Neuronal stem cell (in vitro differentiated cells): Measurements from ENCODE around the gene HSP90AB1.

ENCODE experiments used
- DNase-seq: peaks from one replicate; pipeline ENCODE4 v3.0.0-alpha.2; 2013; ENCODE audit warnings: low spot score
- H2AFZ ChIP-seq: one replicate; pipeline ENCODE4 v1.6.1; 2013; ENCODE audit warnings: mild to moderate bottlenecking, low read length, inconsistent platforms
- H2AK5ac ChIP-seq: 2 replicates; pipeline ENCODE4 v1.6.1; 2013; ENCODE audit warnings: low read depth, mild to moderate bottlenecking, inconsistent platforms, low read length, moderate library complexity, mixed read lengths
- H2BK120ac ChIP-seq: 2 replicates; pipeline ENCODE4 v1.6.1; 2013; ENCODE audit warnings: low read depth, mild to moderate bottlenecking, inconsistent platforms, low read length, moderate library complexity, mixed read lengths
- H2BK12ac ChIP-seq: one replicate; pipeline ENCODE4 v1.6.1; 2013; ENCODE audit warnings: low read length, inconsistent platforms
- H2BK15ac ChIP-seq: 2 replicates; pipeline ENCODE4 v1.6.1; 2013; ENCODE audit warnings: mild to moderate bottlenecking, low read length, inconsistent platforms, mixed read lengths
- H2BK5ac ChIP-seq: one replicate; pipeline ENCODE4 v1.6.1; 2013; ENCODE audit warnings: inconsistent platforms, mild to moderate bottlenecking, low read length, moderate library complexity
- H3K14ac ChIP-seq: one replicate; pipeline ENCODE4 v1.6.1; 2013; ENCODE audit warnings: low read length, inconsistent platforms
- H3K18ac ChIP-seq: 2 replicates; pipeline ENCODE4 v1.6.1; 2013; ENCODE audit warnings: low read length, inconsistent platforms
- H3K23ac ChIP-seq: 2 replicates; pipeline ENCODE4 v1.6.1; 2013; ENCODE audit warnings: low read depth, mild to moderate bottlenecking, mixed read lengths, low read length, inconsistent platforms; ENCODE audit not compliant: poor library complexity
- H3K27ac ChIP-seq: replicated peaks from 3 replicates; pipeline ENCODE4 v1.5.1; 2013; ENCODE audit warnings: low read length, inconsistent platforms
- H3K27me3 ChIP-seq, 3 experiments: 2 replicates each; pipeline ENCODE4 v1.6.1; 2013; ENCODE audit warnings: low read length in 3 of 3, mild to moderate bottlenecking in 2 of 3, inconsistent platforms in 1 of 3, low read depth in 1 of 3, mixed read lengths in 1 of 3, moderate library complexity in 1 of 3; ENCODE audit not compliant: control insufficient read depth in 3 of 3, insufficient read depth in 3 of 3
- H3K36me3 ChIP-seq, 2 donors: replicated peaks in 1 of 2; 2 replicates each; pipeline ENCODE4 v1.6.1; 2013; ENCODE audit warnings: low read length in 2 of 2; ENCODE audit not compliant: control insufficient read depth in 2 of 2, insufficient read depth in 2 of 2
- H3K4ac ChIP-seq: 2 replicates; pipeline ENCODE4 v1.6.1; 2013; ENCODE audit warnings: inconsistent platforms, mild to moderate bottlenecking, low read length, moderate library complexity
- H3K4me1 ChIP-seq, 2 donors: 1 replicate in 1 of 2; 2 replicates in 1 of 2; pipeline ENCODE4 v1.6.1; 2013; ENCODE audit warnings: low read length in 2 of 2, low read depth in 1 of 2; ENCODE audit not compliant: control insufficient read depth in 2 of 2, insufficient read depth in 1 of 2
- H3K4me2 ChIP-seq: one replicate; pipeline ENCODE4 v1.6.1; 2013; ENCODE audit warnings: mild to moderate bottlenecking, low read length, inconsistent platforms; ENCODE audit not compliant: insufficient read depth, poor library complexity, severe bottlenecking
- H3K4me3 ChIP-seq, 2 donors: 2 replicates each; pipeline ENCODE4 v1.5.1; 2013; ENCODE audit warnings: low read length in 2 of 2, mild to moderate bottlenecking in 2 of 2, inconsistent platforms in 1 of 2, moderate library complexity in 1 of 2
- H3K79me1 ChIP-seq: one replicate; pipeline ENCODE4 v1.6.1; 2013; ENCODE audit warnings: low read depth, mild to moderate bottlenecking, inconsistent platforms, low read length, moderate library complexity
- H3K9ac ChIP-seq: one replicate; pipeline ENCODE4 v1.6.1; 2013; ENCODE audit warnings: mild to moderate bottlenecking, low read depth, low read length, inconsistent platforms; ENCODE audit not compliant: poor library complexity
- H3K9me3 ChIP-seq, 2 donors: replicated peaks in 1 of 2; 2 replicates each; pipeline versions ENCODE3 to v1.6.1; 2013; ENCODE audit warnings: low read length in 2 of 2, mild to moderate bottlenecking in 2 of 2, inconsistent platforms in 1 of 2, low read depth in 1 of 2, mixed read lengths in 1 of 2, moderate library complexity in 1 of 2; ENCODE audit not compliant: control insufficient read depth in 2 of 2, insufficient read depth in 1 of 2
- H4K8ac ChIP-seq: one replicate; pipeline ENCODE4 v1.6.1; 2013; ENCODE audit warnings: low read depth, mild to moderate bottlenecking, inconsistent platforms, low read length, moderate library complexity
- H4K91ac ChIP-seq: one replicate; pipeline ENCODE4 v1.6.1; 2013; ENCODE audit warnings: low read length, low read depth, mild to moderate bottlenecking, inconsistent platforms; ENCODE audit not compliant: poor library complexity
- WGBS, 2 donors: extraction: QIAGEN DNeasy Blood & Tissue Kit; methylation state at CpG; one replicate each; pipeline ENCODE4 v1.1.7; 2013; ENCODE audit warnings: missing lambda C conversion rate in 2 of 2, mixed read lengths in 1 of 2; ENCODE audit not compliant: insufficient read length in 2 of 2, insufficient replicate concordance in 1 of 2; ENCODE audit errors: extremely low coverage in 2 of 2; 5-methylcytosine and 5-hydroxymethylcytosine counted together

Gene HSP90AB1

DNA sequence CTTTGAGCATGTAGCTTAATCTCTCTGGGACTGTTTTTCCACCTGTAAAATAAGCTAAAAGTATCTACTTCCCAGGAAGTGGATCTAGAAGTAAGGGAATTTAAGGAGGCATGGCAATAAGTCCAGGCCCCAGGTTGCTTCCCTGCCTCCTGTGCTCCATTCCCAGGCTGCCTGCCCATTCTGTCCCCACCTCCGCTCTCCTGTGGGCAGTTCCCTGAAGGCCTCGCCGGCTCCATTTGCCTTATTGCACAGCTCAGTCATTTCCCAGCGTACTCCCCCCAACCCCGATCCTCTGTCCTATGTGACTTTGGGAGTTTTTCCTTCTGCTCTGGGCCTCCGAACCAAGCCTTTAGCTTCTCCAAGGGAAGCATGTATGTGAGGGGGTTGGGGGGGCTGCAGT, 18.9 kb upstream of the HSP90AB1 start:
- Histone ChIP-seq H2BK12ac (no peak overlapping the region), H3K9ac (no peak overlapping the region), H2AFZ (no peak overlapping the region), H4K8ac (no peak overlapping the region), H3K4me3 (no peak overlapping the region), H3K27ac (no peak overlapping the region), H3K9me3 (no peaks in the 10 kb centered on the region), H2BK120ac (no peak overlapping the region), H2AK5ac (no peak overlapping the region), H3K4me1 (peaks cover 30% of the 10 kb centered on the region in 2 donors), H3K23ac (no peak overlapping the region), H4K91ac (no peak overlapping the region), H2BK5ac (no peak overlapping the region), H3K4ac (no peak overlapping the region), H3K27me3 (peaks cover 0 to 2% (median 0%) of the 10 kb centered on the region in 3 experiments), H3K14ac (no peak overlapping the region), H3K79me1 (peaks cover 9% of the 10 kb centered on the region), H3K18ac (no peak overlapping the region), H3K4me2 (no peak overlapping the region), H2BK15ac (no peak overlapping the region), H3K36me3 (peaks cover 13 to 51% of the 10 kb centered on the region in 2 donors)
- no peak for DNase-seq
- no CpG with 5 or more reads among the region's 6 CpGs for WGBS, 2 donors

DNA sequence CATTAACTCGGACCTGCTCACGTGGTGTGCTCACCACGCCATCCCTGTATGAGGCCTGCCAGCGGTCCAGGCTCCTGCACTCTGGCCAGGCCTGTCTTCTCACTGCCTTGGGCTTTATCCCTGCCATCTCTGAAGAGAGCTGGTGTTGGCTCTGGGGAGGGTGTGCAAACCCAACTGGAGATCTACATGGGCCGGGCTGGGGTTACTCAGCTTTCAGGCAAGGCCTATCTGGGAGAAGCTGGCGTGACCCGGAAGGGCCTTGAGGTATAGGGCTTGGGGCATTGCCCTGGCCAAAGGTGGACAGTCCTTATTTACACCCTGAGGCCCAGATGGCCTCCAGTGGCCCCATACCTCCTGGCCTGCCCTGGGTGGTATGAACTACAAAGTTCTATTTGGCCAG, 18.5 kb upstream of the HSP90AB1 start:
- Histone ChIP-seq H3K36me3 (peaks cover 16 to 55% of the 10 kb centered on the region in 2 donors), H3K9me3 (no peaks in the 10 kb centered on the region), H3K27me3 (peaks cover 0 to 2% (median 0%) of the 10 kb centered on the region in 3 experiments), H3K14ac (no peak overlapping the region), H3K4me3 (no peak overlapping the region), H4K91ac (no peak overlapping the region), H3K79me1 (peaks cover 9% of the 10 kb centered on the region), H2BK12ac (no peak overlapping the region), H3K4me1 (peaks cover 30% of the 10 kb centered on the region in 2 donors), H2AK5ac (no peak overlapping the region), H3K18ac (no peak overlapping the region), H4K8ac (no peak overlapping the region), H3K27ac (no peak overlapping the region), H3K9ac (no peak overlapping the region), H3K23ac (no peak overlapping the region), H2BK120ac (no peak overlapping the region), H2AFZ (no peak overlapping the region), H3K4ac (no peak overlapping the region), H3K4me2 (no peak overlapping the region), H2BK15ac (no peak overlapping the region), H2BK5ac (no peak overlapping the region)
- WGBS, 2 donors: no CpG with 5 or more reads among the region's 7 CpGs
- DNase-seq: no peak

DNA sequence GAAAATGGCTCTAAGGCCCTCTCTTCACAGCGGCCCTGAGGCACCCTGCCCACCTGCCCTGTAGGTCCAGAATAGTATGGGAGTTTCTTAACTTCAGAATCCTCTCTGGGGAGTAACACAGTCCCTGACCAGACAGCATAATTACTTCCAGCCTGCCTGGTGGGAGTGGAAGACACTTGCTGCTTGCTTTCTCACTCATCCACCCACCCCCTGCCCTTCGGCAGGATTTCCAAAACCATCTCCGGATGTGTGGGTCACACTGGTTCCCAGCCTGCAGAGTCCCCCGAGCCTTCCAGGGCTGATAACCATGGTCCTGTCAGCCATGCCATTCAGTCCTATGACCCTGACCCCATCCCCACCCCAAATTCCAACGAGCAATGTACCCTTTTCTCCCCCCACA, 18.1 kb upstream of the HSP90AB1 start:
- Histone ChIP-seq H2AK5ac (no peak overlapping the region), H3K27ac (no peak overlapping the region), H3K36me3 (peaks cover 19 to 59% of the 10 kb centered on the region in 2 donors), H3K4me3 (no peak overlapping the region), H3K4ac (no peak overlapping the region), H2BK12ac (no peak overlapping the region), H3K9ac (no peak overlapping the region), H3K9me3 (no peaks in the 10 kb centered on the region), H3K14ac (no peak overlapping the region), H2BK5ac (no peak overlapping the region), H3K18ac (no peak overlapping the region), H3K27me3 (peaks cover 0 to 2% (median 0%) of the 10 kb centered on the region in 3 experiments), H2BK120ac (no peak overlapping the region), H3K4me1 (peaks cover 30% of the 10 kb centered on the region in 2 donors), H2AFZ (no peak overlapping the region), H2BK15ac (no peak overlapping the region), H3K4me2 (no peak overlapping the region), H4K91ac (no peak overlapping the region), H3K23ac (no peak overlapping the region), H3K79me1 (peaks cover 9% of the 10 kb centered on the region), H4K8ac (no peak overlapping the region)
- WGBS, 2 donors: no CpG with 5 or more reads among the region's 5 CpGs
- no peak for DNase-seq

DNA sequence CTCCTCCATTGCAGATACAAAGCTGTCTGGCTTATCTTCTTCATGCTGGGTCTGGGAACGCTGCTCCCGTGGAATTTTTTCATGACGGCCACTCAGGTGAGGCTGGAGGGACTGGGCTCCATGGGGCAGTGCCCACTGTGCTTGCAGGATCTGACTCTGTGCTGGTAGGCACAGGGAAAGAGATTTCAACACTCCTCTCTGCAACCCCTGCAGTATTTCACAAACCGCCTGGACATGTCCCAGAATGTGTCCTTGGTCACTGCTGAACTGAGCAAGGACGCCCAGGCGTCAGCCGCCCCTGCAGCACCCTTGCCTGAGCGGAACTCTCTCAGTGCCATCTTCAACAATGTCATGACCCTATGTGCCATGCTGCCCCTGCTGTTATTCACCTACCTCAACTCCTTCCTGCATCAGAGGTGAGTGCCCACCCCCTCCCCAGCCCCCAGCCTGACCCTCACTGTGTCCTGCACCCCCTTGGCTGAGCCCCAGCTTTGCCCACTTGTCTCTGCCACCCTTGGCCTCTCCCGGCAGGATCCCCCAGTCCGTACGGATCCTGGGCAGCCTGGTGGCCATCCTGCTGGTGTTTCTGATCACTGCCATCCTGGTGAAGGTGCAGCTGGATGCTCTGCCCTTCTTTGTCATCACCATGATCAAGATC, 17.4 kb upstream of the HSP90AB1 start:
- Histone ChIP-seq H2BK5ac (no peak overlapping the region), H3K4me1 (peaks cover 27% of the 10 kb centered on the region in 2 donors)
- WGBS, 2 donors: no CpG with 5 or more reads among the region's 11 CpGs

More for the DNA sequence above, 17.4 kb upstream of the HSP90AB1 start:
- H3K4me3 ChIP-seq: no peak overlapping the region
- no peak overlapping the region for H3K27ac ChIP-seq
- no peak overlapping the region for H3K4me2 ChIP-seq
- H3K14ac ChIP-seq: no peak overlapping the region
- no peak overlapping the region for H2BK120ac ChIP-seq
- no peak overlapping the region for H2AK5ac ChIP-seq
- H3K18ac ChIP-seq: no peak overlapping the region
- DNase-seq: no peak
- peaks cover 19 to 65% of the 10 kb centered on the region in 2 donors for H3K36me3 ChIP-seq
- no peak overlapping the region for H3K9ac ChIP-seq
- H4K8ac ChIP-seq: no peak overlapping the region
- H4K91ac ChIP-seq: no peak overlapping the region
- H2BK12ac ChIP-seq: no peak overlapping the region
- peaks cover 0 to 2% (median 0%) of the 10 kb centered on the region in 3 experiments for H3K27me3 ChIP-seq
- no peak overlapping the region for H3K23ac ChIP-seq
- H3K4ac ChIP-seq: no peak overlapping the region
- H3K9me3 ChIP-seq: no peaks in the 10 kb centered on the region
- H2AFZ ChIP-seq: no peak overlapping the region
- H2BK15ac ChIP-seq: no peak overlapping the region
- H3K79me1 ChIP-seq: peaks cover 7% of the 10 kb centered on the region
